IMR-90 (cell line): ENCODE measurements around the gene POU3F2. TPM values are rescaled to one million over a fixed set of nuclear protein-coding genes. Genes with fewer than 3 reads are reported as not detected.

Experiments
- ATAC-seq: fragments of 200-7000 bp; cut with Tn5 transposase; 2 replicates; pipeline ENCODE4 v1.9.1; 2020; ENCODE audit warnings: low read depth, mild to moderate bottlenecking, moderate library complexity
- BruUV-seq: library from RNA; stranded (reverse); fragments of 400-500 nt; replicated peaks from 2 replicates; lab custom pipeline; 2021; lab: Mats Ljungman, UMichigan
- CTCF ChIA-PET: fragments of 300-600 bp; formaldehyde crosslinking; extraction: SDS; loops from one replicate; lab custom pipeline; 2021; ENCODE audit warnings: antibody characterized with exemption; lab: Yijun Ruan, JAX
- POLR2A ChIA-PET: fragments of 300-600 bp; sonication (Branson Sonifier 250); formaldehyde crosslinking; loops from one replicate; lab custom pipeline; 2022; ENCODE audit warnings: antibody characterized with exemption; ENCODE audit not compliant: unreplicated experiment; lab: Charles Lee
- DNase-seq: peaks from one replicate; pipeline ENCODE4 v3.0.0; 2013
- H2AFZ ChIP-seq: replicated peaks from 2 replicates; pipeline ENCODE3; 2013; ENCODE audit warnings: low read length, mild to moderate bottlenecking; ENCODE audit not compliant: poor library complexity
- H2AK5ac ChIP-seq: 2 replicates; pipeline ENCODE4 v1.6.1; 2013; ENCODE audit warnings: low read depth, low read length, inconsistent platforms
- H2AK9ac ChIP-seq: replicated peaks from 2 replicates; pipeline ENCODE3; 2013; ENCODE audit warnings: mild to moderate bottlenecking, low read depth, low read length, moderate library complexity; ENCODE audit not compliant: poor library complexity
- H2BK120ac ChIP-seq: 2 replicates; pipeline ENCODE4 v1.6.1; 2013; ENCODE audit warnings: low read depth, low read length, inconsistent platforms
- H2BK15ac ChIP-seq: 3 replicates; pipeline ENCODE4 v1.6.1; 2013; ENCODE audit warnings: low read depth, low read length, inconsistent platforms
- H2BK20ac ChIP-seq: 2 replicates; pipeline ENCODE4 v1.6.1; 2013; ENCODE audit warnings: low read depth, mild to moderate bottlenecking, inconsistent platforms, low read length, moderate library complexity
- H2BK5ac ChIP-seq: 2 replicates; pipeline ENCODE4 v1.6.1; 2013; ENCODE audit warnings: mild to moderate bottlenecking, low read depth, low read length, inconsistent platforms; ENCODE audit not compliant: poor library complexity, severe bottlenecking
- H3K14ac ChIP-seq: replicated peaks from 2 replicates; pipeline ENCODE4 v1.6.1; 2013; ENCODE audit warnings: low read depth, low read length, inconsistent platforms
- H3K18ac ChIP-seq: 2 replicates; pipeline ENCODE4 v1.6.1; 2013; ENCODE audit warnings: low read depth, low read length, control low read depth
- H3K23ac ChIP-seq: 2 replicates; pipeline ENCODE4 v1.6.1; 2013; ENCODE audit warnings: low read depth, low read length, inconsistent platforms
- H3K27ac ChIP-seq: 2 replicates; pipeline ENCODE4 v1.5.1; 2013; ENCODE audit warnings: mild to moderate bottlenecking, control low read depth, low read length; ENCODE audit not compliant: insufficient read depth
- H3K27me3 ChIP-seq: 2 replicates; pipeline ENCODE4 v1.6.1; 2013; ENCODE audit warnings: low read length; ENCODE audit not compliant: control insufficient read depth, insufficient read depth
- H3K36me3 ChIP-seq: 2 replicates; pipeline ENCODE4 v1.6.1; 2013; ENCODE audit warnings: low read length, mixed read lengths; ENCODE audit not compliant: control insufficient read depth, insufficient read depth
- H3K4ac ChIP-seq: 2 replicates; pipeline ENCODE4 v1.6.1; 2013; ENCODE audit warnings: low read depth, low read length, inconsistent platforms
- H3K4me1 ChIP-seq: 2 replicates; pipeline ENCODE4 v1.6.1; 2013; ENCODE audit warnings: low read length, mixed read lengths; ENCODE audit not compliant: control insufficient read depth, insufficient read depth
- H3K4me2 ChIP-seq: 2 replicates; pipeline ENCODE4 v1.6.1; 2013; ENCODE audit warnings: low read depth, mild to moderate bottlenecking, control low read depth, low read length, moderate library complexity
- H3K4me3 ChIP-seq: 2 replicates; pipeline ENCODE4 v1.5.1; 2013; ENCODE audit warnings: low read depth, mild to moderate bottlenecking, control low read depth, low read length, moderate library complexity; ENCODE audit not compliant: insufficient read depth
- H3K56ac ChIP-seq: 2 replicates; pipeline ENCODE4 v1.6.1; 2013; ENCODE audit warnings: low read length, inconsistent platforms; ENCODE audit not compliant: insufficient read depth; ENCODE audit errors: extremely low read depth
- H3K79me1 ChIP-seq, 2 experiments: 2 replicates each; pipeline ENCODE4 v1.6.1; 2013; ENCODE audit warnings: low read length in 2 of 2, inconsistent platforms in 1 of 2, low read depth in 1 of 2
- H3K9ac ChIP-seq: 2 replicates; pipeline ENCODE4 v1.6.1; 2013; ENCODE audit warnings: low read depth, low read length, control low read depth
- H3K9me1 ChIP-seq: 2 replicates; pipeline ENCODE4 v1.6.1; 2013; ENCODE audit warnings: low read length, inconsistent platforms; ENCODE audit not compliant: insufficient read depth
- H3K9me3 ChIP-seq: 2 replicates; pipeline ENCODE4 v1.6.1; 2013; ENCODE audit warnings: low read length; ENCODE audit not compliant: control insufficient read depth, insufficient read depth
- H4K20me1 ChIP-seq: 2 replicates; pipeline ENCODE4 v1.6.1; 2013; ENCODE audit warnings: low read length, inconsistent platforms; ENCODE audit not compliant: insufficient read depth
- H4K5ac ChIP-seq: 2 replicates; pipeline ENCODE4 v1.6.1; 2013; ENCODE audit warnings: mild to moderate bottlenecking, low read depth, low read length, control low read depth
- H4K8ac ChIP-seq, 2 experiments: 2 replicates each; pipeline ENCODE4 v1.6.1; 2013; ENCODE audit warnings: low read depth in 2 of 2, low read length in 2 of 2, control low read depth in 1 of 2, inconsistent platforms in 1 of 2
- H4K91ac ChIP-seq: 2 replicates; pipeline ENCODE4 v1.6.1; 2013; ENCODE audit warnings: low read depth, low read length, inconsistent platforms; ENCODE audit not compliant: insufficient read depth
- BHLHE40 ChIP-seq: fragments of 150-350 bp; IDR thresholded peaks from 2 replicates; pipeline ENCODE4 v1.6.1; 2016; ENCODE audit warnings: mild to moderate bottlenecking, low read depth, low read length
- CEBPB ChIP-seq: IDR thresholded peaks from 2 replicates; pipeline ENCODE4 v1.6.1; 2012; ENCODE audit warnings: low read depth, low read length, improper control_type of control experiment
- CHD1 ChIP-seq: IDR thresholded peaks from 2 replicates; pipeline ENCODE4 v1.6.1; 2012; ENCODE audit warnings: low read depth, low read length, improper control_type of control experiment
- CTCF ChIP-seq: conservative IDR thresholded peaks from 2 replicates; pipeline ENCODE4 v1.5.1; 2012; ENCODE audit warnings: mild to moderate bottlenecking, low read depth, low read length, improper control_type of control experiment
- ELK1 ChIP-seq: fragments of 150-350 bp; IDR thresholded peaks from 2 replicates; pipeline ENCODE4 v1.6.1; 2016; ENCODE audit warnings: low read depth, mild to moderate bottlenecking, low read length, moderate library complexity, borderline replicate concordance
- FOS ChIP-seq: fragments of 150-350 bp; IDR thresholded peaks from 2 replicates; pipeline ENCODE4 v1.6.1; 2016; ENCODE audit warnings: low read depth, low read length
- MAFK ChIP-seq: IDR thresholded peaks from 2 replicates; pipeline ENCODE4 v1.6.1; 2012; ENCODE audit warnings: low read depth, low read length, improper control_type of control experiment
- MAZ ChIP-seq: IDR thresholded peaks from 2 replicates; pipeline ENCODE4 v1.6.1; 2012; ENCODE audit warnings: low read depth, mild to moderate bottlenecking, low read length, improper control_type of control experiment, moderate library complexity, borderline replicate concordance
- MXI1 ChIP-seq: IDR thresholded peaks from 2 replicates; pipeline ENCODE4 v1.6.1; 2012; ENCODE audit warnings: low read depth, mild to moderate bottlenecking, low read length, moderate library complexity, borderline replicate concordance
- NFE2L2 ChIP-seq: fragments of 150-350 bp; IDR thresholded peaks from 2 replicates; pipeline ENCODE4 v1.6.1; 2016; ENCODE audit warnings: low read depth, mild to moderate bottlenecking, low read length
- POLR2A ChIP-seq: IDR thresholded peaks from 2 replicates; pipeline ENCODE4 v1.6.1; 2012; ENCODE audit warnings: mild to moderate bottlenecking, low read depth, low read length
- RAD21 ChIP-seq: IDR thresholded peaks from 2 replicates; pipeline ENCODE4 v1.6.1; 2012; ENCODE audit warnings: low read length, improper control_type of control experiment
- RCOR1 ChIP-seq: IDR thresholded peaks from 2 replicates; pipeline ENCODE4 v1.6.1; 2012; ENCODE audit warnings: mild to moderate bottlenecking, low read length, improper control_type of control experiment; ENCODE audit not compliant: insufficient replicate concordance
- RFX5 ChIP-seq: IDR thresholded peaks from 2 replicates; pipeline ENCODE4 v1.8.0; 2012; ENCODE audit warnings: low read depth, mild to moderate bottlenecking, low read length, moderate library complexity
- SMC3 ChIP-seq: fragments of 150-350 bp; IDR thresholded peaks from 2 replicates; pipeline ENCODE4 v1.6.1; 2016; ENCODE audit warnings: low read depth, mild to moderate bottlenecking, antibody characterized with exemption, low read length, moderate library complexity
- USF2 ChIP-seq: fragments of 150-350 bp; IDR thresholded peaks from 2 replicates; pipeline ENCODE4 v1.6.1; 2017; ENCODE audit warnings: mild to moderate bottlenecking, antibody characterized with exemption, low read length, low read depth
- WGBS, 2 experiments: methylation state at CpG; one replicate each; pipeline versions ENCODE4 v1.1.5 to v1.1.7; 2013; ENCODE audit warnings: missing lambda C conversion rate in 2 of 2; ENCODE audit not compliant: insufficient read length in 1 of 2; ENCODE audit errors: extremely low coverage in 2 of 2; 5-methylcytosine and 5-hydroxymethylcytosine counted together
- dilution Hi-C: fragments of 300-500 bp; cut with HindIII; formaldehyde crosslinking; loops from one replicate; pipeline ENCODE4 v1.14.3; 2018; ENCODE audit warnings: low sequenced_read_pairs; ENCODE audit not compliant: unreplicated experiment
- in situ Hi-C: fragments of 300-500 bp; cut with MboI; formaldehyde crosslinking; loops from 3 replicates; pipeline ENCODE4 v1.14.3; 2019; ENCODE audit warnings: low sequenced_read_pairs, inconsistent platforms, mixed read lengths
- intact Hi-C: fragments of 100-400 bp; cut with micrococcal nuclease; formaldehyde crosslinking; loops from 2 replicates; pipeline ENCODE4 v1.10.0; 2022
- polyA plus RNA-seq, 3 experiments: library from polyadenylated mRNA; depleted of rRNA; stranded (reverse); fragments of >200 nt; gene quantifications; 2 replicates each; pipeline ENCODE4 v1.2.3, GENCODE V29; 2012; ENCODE audit warnings: low replicate concordance in 1 of 3
- total RNA-seq: library from RNA; depleted of rRNA; stranded (reverse); fragments of >200 nt; gene quantifications from 2 replicates; pipeline ENCODE4 v1.2.3, GENCODE V29; 2012

Gene POU3F2
- total and polyA plus RNA-seq, 2 of the 4 experiments (the other 2 are of a cell fraction) = not detected

- H3K27me3 ChIP-seq = peaks cover 80% of the 10 kb centered on the region
Observed at GRCh38 chr6:98830146-98830545, 4.2 kb upstream of the POU3F2 start.

More at GRCh38 chr6:98830146-98830545, 4.2 kb upstream of the POU3F2 start:
- H4K20me1 ChIP-seq = no peaks in the 10 kb centered on the region; the same call in 1 of the 2 replicates
- H4K8ac ChIP-seq = no peak overlapping the region
- BruUV-seq = no TSS peak
- H3K9me1 ChIP-seq = no peaks in the 10 kb centered on the region
- no peak overlapping the region for H3K9ac ChIP-seq
- no peak overlapping the region for H2BK20ac ChIP-seq
- CTCF ChIA-PET = no interaction called here
- in situ Hi-C loops = no loop called here
- ATAC-seq (no peak), DNase-seq (no peak)
- H2AK9ac ChIP-seq = no peak overlapping the region
- no peak overlapping the region for H2BK5ac ChIP-seq
- POLR2A ChIA-PET = no interaction called here
- no peak overlapping the region for H2AK5ac ChIP-seq
- no peak overlapping the region for H3K4ac ChIP-seq
- H2AFZ ChIP-seq = no peak overlapping the region
- no peak overlapping the region for H2BK120ac ChIP-seq
- no peaks in the 10 kb centered on the region for H3K9me3 ChIP-seq
- H3K4me1 ChIP-seq = peaks cover 5% of the 10 kb centered on the region; the same call in 1 of the 2 replicates
- H4K5ac ChIP-seq = no peak overlapping the region
- no peak overlapping the region for H3K4me3 ChIP-seq
- no peak overlapping the region for H3K23ac ChIP-seq
- H3K4me2 ChIP-seq = no peak overlapping the region
- no peak overlapping the region for H3K56ac ChIP-seq
- no peak overlapping the region for H3K27ac ChIP-seq
- no peak overlapping the region for H3K18ac ChIP-seq
- intact Hi-C loops = no loop called here
- no peaks in the 10 kb centered on the region for H3K79me1 ChIP-seq
- WGBS, 2 experiments = no CpG with 5 or more reads among the region's 2 CpGs
- dilution Hi-C loops = no loop called here
- no peak for TF ChIP-seq CTCF
- TF ChIP-seq ELK1 = no peak
- TF ChIP-seq MXI1 = no peak
- no peak for TF ChIP-seq RAD21
- TF ChIP-seq USF2 = no peak
- TF ChIP-seq SMC3 = no peak
- TF ChIP-seq MAZ = no peak
- TF ChIP-seq CHD1 = no peak
- TF ChIP-seq NFE2L2 = no peak
- no peak for TF ChIP-seq FOS
- TF ChIP-seq POLR2A = no peak
- no peak for TF ChIP-seq RCOR1
- no peak for TF ChIP-seq RFX5
- TF ChIP-seq BHLHE40 = no peak
- no peak for TF ChIP-seq CEBPB
- no peak for TF ChIP-seq MAFK
- no peak overlapping the region for H3K14ac ChIP-seq
- no peak overlapping the region for H4K91ac ChIP-seq
- H2BK15ac ChIP-seq = no peak overlapping the region
- H3K36me3 ChIP-seq = no peaks in the 10 kb centered on the region
